Thyroid gland (tissue), 4 donors: Measurements from ENCODE around the gene NSDHL. TPM values are rescaled to one million over a fixed set of nuclear protein-coding genes. Genes with fewer than 3 reads are reported as not detected.

Source experiments
- DNase-seq, 2 donors: peaks; one replicate each; pipeline ENCODE4 v3.0.0-alpha.2; 2019
- H3K27ac ChIP-seq, 3 donors: fragments of 200-600 bp; sonication (generic); 1 replicate in 2 of 3; 2 replicates in 1 of 3; pipeline ENCODE4 v1.5.1; 2016 to 2019; ENCODE audit warnings: mild to moderate bottlenecking in 1 of 3, moderate library complexity in 1 of 3
- H3K27me3 ChIP-seq: fragments of 200-600 bp; sonication (generic); one replicate; pipeline ENCODE4 v1.5.1; 2019
- H3K36me3 ChIP-seq, 2 donors: fragments of 200-600 bp; sonication (generic); one replicate each; pipeline ENCODE4 v1.5.1; 2016 to 2019
- H3K4me1 ChIP-seq, 2 donors: fragments of 200-600 bp; sonication (generic); one replicate each; pipeline ENCODE4 v1.5.1; 2017 to 2019
- H3K4me3 ChIP-seq, 3 donors: fragments of 200-600 bp; sonication (generic); replicated peaks in 1 of 3; 1 replicate in 2 of 3; 2 replicates in 1 of 3; pipeline ENCODE4 v1.5.1; 2016; ENCODE audit warnings: mild to moderate bottlenecking in 1 of 3
- H3K9me3 ChIP-seq: fragments of 200-600 bp; sonication (generic); one replicate; pipeline ENCODE4 v1.5.1; 2017
- POLR2A ChIP-seq, 2 donors: fragments of 450-650 bp; IDR thresholded peaks; one replicate each; pipeline ENCODE4 v1.6.1; 2017; ENCODE audit warnings: antibody characterized with exemption in 2 of 2, mild to moderate bottlenecking in 2 of 2, moderate library complexity in 1 of 2
- WGBS, 2 donors: methylation state at CpG; one replicate each; pipeline ENCODE4 v1.1.5; 2017; 5-methylcytosine and 5-hydroxymethylcytosine counted together
- intact Hi-C: fragments of 100-400 bp; cut with DNase I; formaldehyde crosslinking; loops from one replicate; pipeline ENCODE4 v1.15.1; 2023
- total RNA-seq, 4 donors: library from RNA; depleted of rRNA; stranded (reverse); fragments of >200 nt; gene quantifications; one replicate each; pipeline ENCODE4 v1.2.3, GENCODE V29; 2016
- TF ChIP-seq, protein P1 (sequence below), 6 experiments: fragments of 200-600 bp in 3 of 6; fragments of 450-650 bp in 3 of 6; sonication (generic) in 3 of 6; IDR thresholded peaks; one replicate each; pipeline ENCODE4 v1.5.1; 2016 to 2019; ENCODE audit warnings: antibody characterized with exemption in 6 of 6, mild to moderate bottlenecking in 2 of 6, inconsistent platforms in 1 of 6, moderate library complexity in 1 of 6

The NSDHL gene
- total RNA-seq, 4 donors from 2014 or later = 11.2 to 20.3 (median 17.0) TPM

DNA sequence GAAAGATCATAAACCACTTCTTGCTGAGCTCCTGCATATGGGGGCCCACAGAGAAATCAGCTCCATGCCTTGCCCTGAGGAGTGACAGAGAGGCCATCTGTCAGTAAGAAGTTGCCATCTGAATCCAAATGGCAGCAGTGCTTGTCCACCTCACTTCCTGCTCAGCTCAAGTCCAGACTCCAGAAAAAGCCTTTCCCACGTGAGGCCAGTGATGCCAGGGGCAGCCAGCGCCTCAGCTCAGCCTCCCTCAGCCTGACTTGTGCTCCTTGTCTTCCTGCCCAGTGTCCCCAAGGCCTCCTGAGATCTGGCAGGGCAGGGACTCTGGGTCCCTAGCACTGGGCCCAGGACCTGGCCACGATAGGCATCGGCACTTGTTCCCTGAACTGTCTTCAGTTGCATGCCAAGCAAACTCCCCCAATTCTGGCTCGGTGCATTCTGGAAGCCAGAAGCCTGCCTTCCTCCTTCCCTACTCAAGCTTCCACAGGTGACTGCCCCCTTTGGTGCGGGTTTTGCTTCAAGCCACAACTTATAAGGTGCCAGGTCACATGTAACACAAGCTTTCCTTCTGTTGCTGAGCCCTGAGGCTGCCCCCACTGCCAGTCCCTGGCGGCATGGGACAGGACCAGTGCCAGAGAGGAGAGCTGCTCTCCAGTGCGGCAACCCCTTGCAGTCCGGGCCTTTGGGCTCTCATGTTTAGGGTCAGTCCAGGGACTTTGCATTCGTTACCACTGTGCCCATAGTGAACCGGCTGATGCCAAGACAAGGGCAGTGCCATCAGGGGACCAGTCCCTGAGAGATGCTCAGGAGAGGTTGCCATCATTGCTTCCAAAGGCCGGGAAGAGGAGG is 69.2 kb downstream of the NSDHL start:
- TF ChIP-seq POLR2A (IDR thresholded peaks at IDR 0.05) = no peak
- TF ChIP-seq, protein P1, sequence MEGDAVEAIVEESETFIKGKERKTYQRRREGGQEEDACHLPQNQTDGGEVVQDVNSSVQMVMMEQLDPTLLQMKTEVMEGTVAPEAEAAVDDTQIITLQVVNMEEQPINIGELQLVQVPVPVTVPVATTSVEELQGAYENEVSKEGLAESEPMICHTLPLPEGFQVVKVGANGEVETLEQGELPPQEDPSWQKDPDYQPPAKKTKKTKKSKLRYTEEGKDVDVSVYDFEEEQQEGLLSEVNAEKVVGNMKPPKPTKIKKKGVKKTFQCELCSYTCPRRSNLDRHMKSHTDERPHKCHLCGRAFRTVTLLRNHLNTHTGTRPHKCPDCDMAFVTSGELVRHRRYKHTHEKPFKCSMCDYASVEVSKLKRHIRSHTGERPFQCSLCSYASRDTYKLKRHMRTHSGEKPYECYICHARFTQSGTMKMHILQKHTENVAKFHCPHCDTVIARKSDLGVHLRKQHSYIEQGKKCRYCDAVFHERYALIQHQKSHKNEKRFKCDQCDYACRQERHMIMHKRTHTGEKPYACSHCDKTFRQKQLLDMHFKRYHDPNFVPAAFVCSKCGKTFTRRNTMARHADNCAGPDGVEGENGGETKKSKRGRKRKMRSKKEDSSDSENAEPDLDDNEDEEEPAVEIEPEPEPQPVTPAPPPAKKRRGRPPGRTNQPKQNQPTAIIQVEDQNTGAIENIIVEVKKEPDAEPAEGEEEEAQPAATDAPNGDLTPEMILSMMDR (IDR thresholded peaks at IDR 0.05) = no peak
- peak overlapping the region in 1 of 3 donors; percentile 47 for H3K27ac ChIP-seq
- no peaks in the 10 kb centered on the region for H3K9me3 ChIP-seq
- peak; percentile 79 to 81 for DNase-seq
- 40 to 74% methylated on average over 2 to 5 of the region's 12 CpGs for WGBS, 2 donors
- intact Hi-C loops = no loop called here
- no peaks in the 10 kb centered on the region for H3K36me3 ChIP-seq
- H3K4me1 ChIP-seq = peaks cover 0 to 12% of the 10 kb centered on the region in 2 donors
- H3K27me3 ChIP-seq = no peaks in the 10 kb centered on the region
- no peak overlapping the region for H3K4me3 ChIP-seq

DNA sequence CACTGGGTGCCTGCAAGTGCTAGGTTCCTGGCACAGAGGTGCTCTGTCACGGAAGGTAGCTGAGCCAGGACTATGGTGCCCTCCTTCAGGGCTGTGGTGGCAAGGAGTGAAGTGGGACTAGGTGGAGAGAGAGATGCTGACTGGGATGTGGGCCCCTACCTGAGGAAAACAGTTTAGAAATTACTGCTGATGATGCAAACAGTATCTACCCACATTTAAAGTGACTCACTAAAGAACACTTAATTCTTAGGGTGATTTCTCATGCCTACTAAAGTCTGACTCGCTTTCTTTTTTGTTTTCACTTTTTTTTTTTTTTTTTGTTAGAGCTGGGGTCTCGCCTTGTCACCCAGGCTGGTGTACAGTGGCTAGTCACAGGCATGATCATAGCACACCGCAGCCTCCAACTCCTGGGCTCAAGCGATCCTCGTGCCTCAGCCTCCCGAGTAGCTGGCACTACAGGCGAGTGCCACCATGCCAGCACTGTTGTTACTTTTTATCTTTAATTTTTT is 70.1 kb downstream of the NSDHL start:
- no peak for TF ChIP-seq POLR2A (IDR thresholded peaks at IDR 0.05)
- TF ChIP-seq, protein P1 (IDR thresholded peaks at IDR 0.05) = no peak
- Histone ChIP-seq H3K27ac (no peak overlapping the region), H3K36me3 (no peaks in the 10 kb centered on the region), H3K9me3 (no peaks in the 10 kb centered on the region), H3K27me3 (no peaks in the 10 kb centered on the region), H3K4me1 (peaks cover 0 to 12% of the 10 kb centered on the region in 2 donors), H3K4me3 (no peak overlapping the region)
- 95% methylated on average over 7 to 8 of the region's 8 CpGs for WGBS, 2 donors
- no peak for DNase-seq
- intact Hi-C loops = no loop called here

- Histone ChIP-seq H3K36me3 (no peaks in the 10 kb centered on the region), H3K4me1 (peaks cover 0 to 12% of the 10 kb centered on the region in 2 donors), H3K9me3 (no peaks in the 10 kb centered on the region), H3K27ac (no peak overlapping the region), H3K27me3 (no peaks in the 10 kb centered on the region), H3K4me3 (no peak overlapping the region)
- no peak for DNase-seq
- WGBS, 2 donors = 85 to 87% methylated on average over 10 to 12 of the region's 15 CpGs
- no peak for TF ChIP-seq POLR2A (IDR thresholded peaks at IDR 0.05)
- TF ChIP-seq, protein P1 (IDR thresholded peaks at IDR 0.05) = no peak
- intact Hi-C loops = no loop called here
Observed at GRCh38 chrX:152901816-152902501, 71.1 kb downstream of the NSDHL start.

GRCh38 chrX:152902502-152902820 is 71.6 kb downstream of the NSDHL start:
- intact Hi-C loops = no loop called here
- 88 to 100% methylated on average over 4 of the region's 4 CpGs for WGBS, 2 donors
- no peaks in the 10 kb centered on the region for H3K27me3 ChIP-seq

More at GRCh38 chrX:152902502-152902820, 71.6 kb downstream of the NSDHL start:
- no peaks in the 10 kb centered on the region for H3K36me3 ChIP-seq
- no peaks in the 10 kb centered on the region for H3K9me3 ChIP-seq
- no peak overlapping the region for H3K4me3 ChIP-seq
- H3K4me1 ChIP-seq = peaks cover 0 to 12% of the 10 kb centered on the region in 2 donors
- DNase-seq = no peak
- TF ChIP-seq POLR2A (IDR thresholded peaks at IDR 0.05) = no peak
- TF ChIP-seq, protein P1 (IDR thresholded peaks at IDR 0.05) = no peak
- H3K27ac ChIP-seq = no peak overlapping the region
